ENCODE results near the gene SHQ1.

SHQ1 gene

DNA sequence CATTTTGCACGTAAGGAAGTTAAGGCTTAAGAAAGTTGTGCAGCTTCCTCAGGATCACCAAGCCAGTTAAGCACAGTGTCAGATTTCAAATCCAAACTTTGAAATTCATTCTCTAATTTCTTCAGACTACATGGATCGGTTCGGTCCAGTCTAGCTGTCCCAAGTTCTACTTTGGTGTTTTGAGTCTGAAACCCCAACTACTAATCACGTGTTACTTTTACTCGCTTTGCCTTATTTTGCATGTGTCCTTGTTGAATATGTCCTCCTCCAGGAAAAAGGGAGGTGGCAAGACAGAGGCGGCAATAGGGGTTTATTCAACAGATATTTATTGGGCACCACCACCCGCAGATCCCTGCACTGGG lies 39.1 kb upstream of the SHQ1 start:
- DNase-seq (ENCODE audit: low read depth), result peak; percentile 33
- peak overlapping the region; percentile 79 for H3K4me3 ChIP-seq (replicated peaks; ENCODE audit: low read depth, low read length)
- TF ChIP-seq, protein P1, sequence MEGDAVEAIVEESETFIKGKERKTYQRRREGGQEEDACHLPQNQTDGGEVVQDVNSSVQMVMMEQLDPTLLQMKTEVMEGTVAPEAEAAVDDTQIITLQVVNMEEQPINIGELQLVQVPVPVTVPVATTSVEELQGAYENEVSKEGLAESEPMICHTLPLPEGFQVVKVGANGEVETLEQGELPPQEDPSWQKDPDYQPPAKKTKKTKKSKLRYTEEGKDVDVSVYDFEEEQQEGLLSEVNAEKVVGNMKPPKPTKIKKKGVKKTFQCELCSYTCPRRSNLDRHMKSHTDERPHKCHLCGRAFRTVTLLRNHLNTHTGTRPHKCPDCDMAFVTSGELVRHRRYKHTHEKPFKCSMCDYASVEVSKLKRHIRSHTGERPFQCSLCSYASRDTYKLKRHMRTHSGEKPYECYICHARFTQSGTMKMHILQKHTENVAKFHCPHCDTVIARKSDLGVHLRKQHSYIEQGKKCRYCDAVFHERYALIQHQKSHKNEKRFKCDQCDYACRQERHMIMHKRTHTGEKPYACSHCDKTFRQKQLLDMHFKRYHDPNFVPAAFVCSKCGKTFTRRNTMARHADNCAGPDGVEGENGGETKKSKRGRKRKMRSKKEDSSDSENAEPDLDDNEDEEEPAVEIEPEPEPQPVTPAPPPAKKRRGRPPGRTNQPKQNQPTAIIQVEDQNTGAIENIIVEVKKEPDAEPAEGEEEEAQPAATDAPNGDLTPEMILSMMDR (IDR thresholded peaks at IDR 0.05; ENCODE audit: low read length, missing control alignments), result no peak

DNA sequence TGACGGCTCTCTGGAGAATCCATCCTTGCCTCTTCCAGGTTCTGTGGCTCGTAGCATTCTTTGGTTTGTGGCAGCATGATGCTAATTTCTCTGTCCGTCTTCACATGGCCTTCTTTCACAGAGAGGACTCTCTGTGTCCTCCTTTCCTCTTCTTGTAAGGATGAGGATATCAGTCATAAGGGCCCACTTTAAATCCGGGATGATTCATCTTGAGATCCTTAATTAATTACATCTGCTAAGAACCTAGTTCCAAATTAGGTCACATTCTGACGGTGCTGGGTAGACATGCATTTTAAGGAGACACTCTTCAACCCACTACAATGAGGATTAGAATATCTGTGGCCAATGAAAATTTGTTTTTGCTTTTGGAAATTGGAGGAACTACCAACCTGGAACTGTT lies 23.9 kb upstream of the SHQ1 start:
- DNase-seq (ENCODE audit: low read depth), result no peak
- TF ChIP-seq, protein P1 (IDR thresholded peaks at IDR 0.05; ENCODE audit: low read length, missing control alignments), result no peak
- H3K4me3 ChIP-seq (replicated peaks; ENCODE audit: low read depth, low read length), result no peak overlapping the region

DNA sequence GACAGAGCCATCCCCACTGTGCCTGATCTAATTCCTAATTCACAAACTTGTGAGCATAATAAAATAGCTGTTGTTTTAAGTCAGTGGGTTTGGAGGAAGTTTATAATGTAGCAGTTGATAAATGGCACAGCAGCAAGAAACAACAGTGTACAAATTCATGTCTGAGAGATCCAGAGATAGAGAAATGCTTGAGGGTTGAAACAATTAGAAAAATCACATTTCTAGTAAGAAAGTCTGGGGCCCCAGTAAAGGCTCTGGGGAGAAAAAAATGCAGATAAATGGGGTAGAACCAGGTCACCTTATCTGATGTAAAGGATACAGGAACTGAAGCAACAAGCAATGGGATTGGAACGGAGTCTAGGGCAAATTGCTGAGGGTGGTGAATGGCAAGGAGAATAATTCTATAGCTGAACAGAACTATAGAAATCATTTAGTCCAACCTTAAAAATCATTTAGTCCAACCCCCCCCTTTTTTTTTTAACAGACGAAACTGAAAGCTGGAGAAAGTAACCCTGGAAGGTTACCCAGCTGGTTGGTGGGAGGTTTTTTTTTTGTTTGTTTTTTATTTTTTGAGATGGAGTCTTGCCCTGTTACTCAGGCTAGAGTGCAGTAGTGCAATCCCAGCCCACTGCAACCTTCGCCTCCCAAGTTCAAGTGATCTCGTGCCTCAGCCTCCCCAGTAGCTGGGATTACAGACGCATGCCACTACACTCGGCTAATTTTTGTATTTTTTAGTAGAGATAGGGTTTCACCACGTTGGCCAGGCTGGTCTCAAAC lies 14.3 kb upstream of the SHQ1 start:
- TF ChIP-seq, protein P1 (IDR thresholded peaks at IDR 0.05; ENCODE audit: low read length, missing control alignments), result no peak
- no peak overlapping the region for H3K4me3 ChIP-seq (replicated peaks; ENCODE audit: low read depth, low read length)
- no peak for DNase-seq (ENCODE audit: low read depth)

DNA sequence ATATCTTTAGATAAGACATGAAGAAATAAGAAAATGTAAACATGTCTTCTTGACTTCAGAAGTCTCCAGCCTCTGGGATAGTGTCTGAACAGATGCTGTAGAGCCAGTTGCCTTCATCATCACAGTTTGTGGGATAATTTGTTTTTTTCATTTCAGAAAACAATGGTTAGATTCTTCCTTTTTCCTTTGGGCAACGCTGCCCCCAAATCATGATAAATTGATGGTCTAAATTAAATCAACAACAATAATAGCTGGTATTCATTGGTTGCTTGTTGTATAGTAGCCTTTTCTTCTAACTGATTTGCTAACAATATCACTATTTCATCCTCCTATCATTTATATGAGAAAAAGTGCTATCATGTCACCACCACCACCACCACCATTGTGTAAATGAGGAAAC lies 12.6 kb upstream of the SHQ1 start:
- no peak for DNase-seq (ENCODE audit: low read depth)
- TF ChIP-seq, protein P1 (IDR thresholded peaks at IDR 0.05; ENCODE audit: low read length, missing control alignments), result no peak
- no peak overlapping the region for H3K4me3 ChIP-seq (replicated peaks; ENCODE audit: low read depth, low read length)

DNA sequence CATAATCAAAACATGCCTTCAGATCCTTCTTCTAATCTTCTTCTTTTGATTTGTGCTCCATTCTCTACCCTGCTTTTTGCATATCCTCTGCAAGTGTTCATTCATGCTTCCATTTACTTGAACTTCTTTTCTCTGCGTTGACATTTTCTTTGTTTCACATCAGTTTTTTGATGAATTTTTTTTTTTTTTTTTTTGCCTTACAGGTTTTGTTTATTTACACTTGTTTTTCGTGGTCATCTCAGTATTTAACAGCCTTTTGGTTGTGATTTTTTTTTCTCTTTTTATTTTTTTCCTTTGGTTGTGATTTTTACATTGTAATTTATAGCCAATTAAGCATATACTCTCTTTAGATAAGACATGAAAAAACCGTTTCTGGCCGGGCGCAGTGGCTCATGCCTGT lies 11.8 kb upstream of the SHQ1 start:
- TF ChIP-seq, protein P1 (IDR thresholded peaks at IDR 0.05; ENCODE audit: low read length, missing control alignments), result no peak
- no peak for DNase-seq (ENCODE audit: low read depth)
- H3K4me3 ChIP-seq (replicated peaks; ENCODE audit: low read depth, low read length), result no peak overlapping the region

DNA sequence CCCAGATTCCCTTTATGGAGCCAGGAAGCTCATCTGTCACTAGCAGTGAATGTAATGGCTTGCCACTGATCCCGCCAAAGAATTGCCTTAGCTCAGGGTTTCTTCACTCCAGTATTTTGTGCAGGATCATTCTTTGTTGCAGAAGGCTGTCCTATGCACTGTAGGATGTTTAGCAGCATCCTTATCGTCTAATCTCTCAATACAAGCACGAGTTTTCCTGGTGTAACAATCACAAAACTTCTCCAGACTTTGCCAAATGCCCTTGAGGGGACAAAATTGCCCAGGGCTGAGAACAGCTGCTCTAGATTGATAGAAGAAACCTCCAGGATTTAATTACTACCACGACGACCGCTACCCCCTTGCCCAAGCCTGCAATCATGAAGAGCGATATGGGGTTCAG lies 6.8 kb upstream of the SHQ1 start:
- no peak overlapping the region for H3K4me3 ChIP-seq (replicated peaks; ENCODE audit: low read depth, low read length)
- DNase-seq (ENCODE audit: low read depth), result no peak
- TF ChIP-seq, protein P1 (IDR thresholded peaks at IDR 0.05; ENCODE audit: low read length, missing control alignments), result no peak

DNA sequence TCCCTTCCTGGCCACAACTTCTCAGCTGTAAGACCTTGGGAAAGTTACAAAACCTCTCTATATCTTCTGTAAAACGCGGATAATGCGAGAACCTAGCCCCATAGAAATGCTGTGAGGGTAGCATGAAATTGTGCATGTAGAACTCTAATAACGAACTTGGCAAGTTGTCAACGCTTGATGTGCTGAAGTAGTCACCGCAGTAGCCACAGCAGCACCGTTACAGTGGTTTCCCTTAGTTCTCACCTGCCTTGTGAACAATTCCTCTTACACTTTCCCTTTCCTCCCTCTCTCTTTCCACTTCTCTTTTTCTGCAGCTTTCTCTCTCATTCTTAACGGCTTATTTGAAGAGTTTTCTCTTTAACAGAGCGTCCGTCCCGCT lies 447 bp upstream of the SHQ1 start:
- peak; percentile 30 for DNase-seq (ENCODE audit: low read depth)
- TF ChIP-seq, protein P1 (IDR thresholded peaks at IDR 0.05; ENCODE audit: low read length, missing control alignments), result no peak
- peak overlapping the region; percentile 99 for H3K4me3 ChIP-seq (replicated peaks; ENCODE audit: low read depth, low read length)

Data from fibroblast of pulmonary artery (primary cell).